Parathyroid adenoma (tissue), 2 donors: ENCODE results near the gene ERMAP.

ENCODE experiments used
- H2AFZ ChIP-seq: fragments of 300-600 bp; sonication (generic); one replicate; pipeline ENCODE4 v1.7.0; 2017; ENCODE audit warnings: antibody characterized with exemption, mild to moderate bottlenecking
- H3K27ac ChIP-seq: fragments of 300-600 bp; sonication (generic); one replicate; pipeline ENCODE4 v1.7.0; 2017
- H3K27me3 ChIP-seq: fragments of 300-600 bp; sonication (generic); one replicate; pipeline ENCODE4 v1.7.0; 2017; ENCODE audit warnings: low read length; ENCODE audit not compliant: control insufficient read depth, insufficient read depth
- H3K36me3 ChIP-seq: fragments of 300-600 bp; sonication (generic); one replicate; pipeline ENCODE4 v1.7.0; 2017; ENCODE audit warnings: low read length; ENCODE audit not compliant: control insufficient read depth, insufficient read depth
- H3K4me1 ChIP-seq: fragments of 300-600 bp; sonication (generic); one replicate; pipeline ENCODE4 v1.7.0; 2017; ENCODE audit warnings: control low read depth
- H3K4me2 ChIP-seq: fragments of 300-600 bp; sonication (generic); one replicate; pipeline ENCODE4 v1.7.0; 2017; ENCODE audit warnings: low read length
- H3K4me3 ChIP-seq: fragments of 300-600 bp; sonication (generic); one replicate; pipeline ENCODE4 v1.7.0; 2017; ENCODE audit warnings: low read depth, low read length
- H3K79me2 ChIP-seq: fragments of 300-600 bp; sonication (generic); one replicate; pipeline ENCODE4 v1.7.0; 2017; ENCODE audit warnings: control low read depth
- H3K9ac ChIP-seq: fragments of 300-600 bp; sonication (generic); one replicate; pipeline ENCODE4 v1.7.0; 2017; ENCODE audit warnings: mild to moderate bottlenecking
- H3K9me3 ChIP-seq: fragments of 300-600 bp; sonication (generic); one replicate; pipeline ENCODE4 v1.7.0; 2017; ENCODE audit warnings: low read length; ENCODE audit not compliant: control insufficient read depth
- CTCF ChIP-seq: fragments of 300-600 bp; sonication (generic); IDR thresholded peaks from one replicate; pipeline ENCODE4 v1.7.0; 2017; ENCODE audit warnings: antibody characterized with exemption, mild to moderate bottlenecking
- donor health status: primary hyperparathyroidism.

ERMAP gene

GRCh38 chr1:42822800-42823392 is 6.0 kb downstream of the ERMAP start:
- Histone ChIP-seq H3K4me2 (peak overlapping the region; percentile 30), H2AFZ (no peak overlapping the region)
- no peak for TF ChIP-seq CTCF

GRCh38 chr1:42824481-42825035 is 7.6 kb downstream of the ERMAP start:
- Histone ChIP-seq H2AFZ (no peak overlapping the region), H3K9ac (no peak overlapping the region), H3K27ac (peak overlapping the region; percentile 19), H3K4me3 (no peak overlapping the region), H3K79me2 (no peaks in the 10 kb centered on the region), H3K4me1 (peaks cover 23% of the 10 kb centered on the region), H3K27me3 (no peaks in the 10 kb centered on the region), H3K4me2 (no peak overlapping the region), H3K9me3 (no peaks in the 10 kb centered on the region), H3K36me3 (no peaks in the 10 kb centered on the region)
- TF ChIP-seq CTCF: no peak

More at GRCh38 chr1:42822800-42823392, 6.0 kb downstream of the ERMAP start:
- Histone ChIP-seq H3K9ac (no peak overlapping the region), H3K36me3 (no peaks in the 10 kb centered on the region), H3K27me3 (no peaks in the 10 kb centered on the region), H3K79me2 (no peaks in the 10 kb centered on the region), H3K4me3 (no peak overlapping the region), H3K9me3 (no peaks in the 10 kb centered on the region), H3K27ac (peak overlapping the region; percentile 42), H3K4me1 (peaks cover 23% of the 10 kb centered on the region)

- Histone ChIP-seq H3K36me3 (no peaks in the 10 kb centered on the region), H2AFZ (peak overlapping the region; percentile 46), H3K27ac (peak overlapping the region; percentile 44), H3K79me2 (no peaks in the 10 kb centered on the region), H3K27me3 (no peaks in the 10 kb centered on the region), H3K4me3 (no peak overlapping the region), H3K4me2 (no peak overlapping the region), H3K9me3 (no peaks in the 10 kb centered on the region), H3K4me1 (peaks cover 23% of the 10 kb centered on the region), H3K9ac (no peak overlapping the region)
- TF ChIP-seq CTCF: no peak
Observed at GRCh38 chr1:42825036-42825851, 8.3 kb downstream of the ERMAP start.

GRCh38 chr1:42830631-42831030 is 13.7 kb downstream of the ERMAP start:
- no peaks in the 10 kb centered on the region for H3K27me3 ChIP-seq
- H2AFZ ChIP-seq: no peak overlapping the region
- TF ChIP-seq CTCF: no peak
- no peaks in the 10 kb centered on the region for H3K36me3 ChIP-seq
- no peak overlapping the region for H3K4me2 ChIP-seq
- H3K27ac ChIP-seq: no peak overlapping the region
- H3K4me1 ChIP-seq: peaks cover 3% of the 10 kb centered on the region
- no peaks in the 10 kb centered on the region for H3K9me3 ChIP-seq
- no peak overlapping the region for H3K4me3 ChIP-seq
- H3K9ac ChIP-seq: no peak overlapping the region
- H3K79me2 ChIP-seq: no peaks in the 10 kb centered on the region
